Measurements from ENCODE around the gene KRTAP10-8. TPM values are rescaled to one million over a fixed set of nuclear protein-coding genes. Genes with fewer than 3 reads are reported as not detected.
"Not testable (repeated sequence)": the region's sequence is repeated elsewhere in the genome, so short reads cannot be mapped to it uniquely, and the experiment has no call there.

Gene KRTAP10-8
- total RNA-seq, 2 experiments from 2014 or later: not detected

- H3K27me3 Mint-ChIP-seq: peaks cover 4% of the 10 kb centered on the region
- H3K36me3 Mint-ChIP-seq (ENCODE audit: low read depth): no peaks in the 10 kb centered on the region
- ChIA-PET POLR2A (no interaction called here), CTCF (no interaction called here)
- ATAC-seq (no peak), DNase-seq (no peak)
- intact Hi-C loops (cut with DNase I, micrococcal nuclease): no loop called here
- H3K27ac Mint-ChIP-seq: no peak overlapping the region
- peaks cover 4% of the 10 kb centered on the region for H3K9me3 Mint-ChIP-seq (ENCODE audit: low read depth)
- H3K4me1 Mint-ChIP-seq: no peaks in the 10 kb centered on the region
- no peak overlapping the region for H3K4me3 Mint-ChIP-seq
Observed at GRCh38 chr21:44603109-44603875, 8.6 kb upstream of the KRTAP10-8 start.

GRCh38 chr21:44603911-44604310 lies 8.0 kb upstream of the KRTAP10-8 start:
- Mint-ChIP-seq H3K36me3 (ENCODE audit: low read depth) (no peaks in the 10 kb centered on the region), H3K4me3 (no peak overlapping the region), H3K4me1 (no peaks in the 10 kb centered on the region), H3K9me3 (ENCODE audit: low read depth) (peaks cover 2% of the 10 kb centered on the region), H3K27me3 (peaks cover 4% of the 10 kb centered on the region), H3K27ac (no peak overlapping the region)
- ATAC-seq (no peak), DNase-seq (no peak)
- CTCF ChIA-PET: no interaction called here
- intact Hi-C loops (cut with DNase I, micrococcal nuclease): no loop called here
- POLR2A ChIA-PET: no interaction called here

GRCh38 chr21:44606495-44606894 lies 5.4 kb upstream of the KRTAP10-8 start:
- no peak for ATAC-seq
- Mint-ChIP-seq H3K9me3 (ENCODE audit: low read depth) (peaks cover 17% of the 10 kb centered on the region), H3K4me3 (no peak overlapping the region), H3K27me3 (peaks cover 4% of the 10 kb centered on the region), H3K4me1 (no peaks in the 10 kb centered on the region), H3K27ac (no peak overlapping the region), H3K36me3 (ENCODE audit: low read depth) (peaks cover 8% of the 10 kb centered on the region)
- ChIA-PET POLR2A (no interaction called here), CTCF (interaction anchor here (0.8 kb wide), 1 partner anchor 186 kb away, joined by 3 read pairs; no protein-coding TSS in a partner anchor)
- DNase-seq: no peak
- intact Hi-C loops (cut with DNase I, micrococcal nuclease): no loop called here

GRCh38 chr21:44609193-44609592 lies 2.7 kb upstream of the KRTAP10-8 start:
- H3K27ac Mint-ChIP-seq: no peak overlapping the region
- no peak overlapping the region for H3K4me3 Mint-ChIP-seq
- H3K36me3 Mint-ChIP-seq (ENCODE audit: low read depth): peaks cover 8% of the 10 kb centered on the region
- CTCF ChIA-PET: interaction anchor here (0.9 to 1.0 kb wide), 2 partner anchors 10 to 14 kb away, joined by 3 read pairs; no protein-coding TSS in a partner anchor
- H3K4me1 Mint-ChIP-seq: no peaks in the 10 kb centered on the region
- POLR2A ChIA-PET: no interaction called here
- intact Hi-C loops (cut with DNase I, micrococcal nuclease): no loop called here
- ATAC-seq (no peak), DNase-seq (no peak)
- peaks cover 18% of the 10 kb centered on the region for H3K9me3 Mint-ChIP-seq (ENCODE audit: low read depth)
- peaks cover 4% of the 10 kb centered on the region for H3K27me3 Mint-ChIP-seq

GRCh38 chr21:44610157-44610843 lies 1.6 kb upstream of the KRTAP10-8 start:
- H3K36me3 Mint-ChIP-seq (ENCODE audit: low read depth); DNase-seq; H3K4me3 Mint-ChIP-seq; ATAC-seq; H3K27ac Mint-ChIP-seq; H3K4me1 Mint-ChIP-seq; H3K27me3 Mint-ChIP-seq; POLR2A ChIA-PET; intact Hi-C loops (cut with DNase I, micrococcal nuclease): not testable (repeated sequence)
- peaks cover 18% of the 10 kb centered on the region for H3K9me3 Mint-ChIP-seq (ENCODE audit: low read depth)
- CTCF ChIA-PET: interaction anchor here (0.5 to 0.9 kb wide), 2 partner anchors 16 to 36 kb away, joined by 3 read pairs; no protein-coding TSS in a partner anchor

- no peak overlapping the region for H3K4me3 Mint-ChIP-seq
- peaks cover 6% of the 10 kb centered on the region for H3K4me1 Mint-ChIP-seq
- ATAC-seq (no peak), DNase-seq (no peak)
- ChIA-PET CTCF (no interaction called here), POLR2A (no interaction called here)
- no peaks in the 10 kb centered on the region for H3K27me3 Mint-ChIP-seq
- H3K27ac Mint-ChIP-seq: no peak overlapping the region
- intact Hi-C loops (cut with DNase I, micrococcal nuclease): no loop called here
- H3K36me3 Mint-ChIP-seq (ENCODE audit: low read depth): peaks cover 8% of the 10 kb centered on the region
- H3K9me3 Mint-ChIP-seq (ENCODE audit: low read depth): peaks cover 18% of the 10 kb centered on the region
Observed at GRCh38 chr21:44611551-44611950, 328 bp upstream of the KRTAP10-8 start.

GRCh38 chr21:44612669-44613229 lies 870 bp downstream of the KRTAP10-8 start:
- no peak for ATAC-seq
- Mint-ChIP-seq H3K9me3 (ENCODE audit: low read depth) (peaks cover 18% of the 10 kb centered on the region), H3K4me3 (no peak overlapping the region), H3K27me3 (no peaks in the 10 kb centered on the region), H3K36me3 (ENCODE audit: low read depth) (peaks cover 8% of the 10 kb centered on the region), H3K4me1 (peaks cover 17% of the 10 kb centered on the region), H3K27ac (no peak overlapping the region)
- POLR2A ChIA-PET: no interaction called here
- no peak for DNase-seq
- CTCF ChIA-PET: no interaction called here
- intact Hi-C loops (cut with DNase I, micrococcal nuclease): no loop called here

GRCh38 chr21:44613386-44614155 lies 1.7 kb downstream of the KRTAP10-8 start:
- intact Hi-C loops (cut with DNase I, micrococcal nuclease): no loop called here
- POLR2A ChIA-PET: no interaction called here

GRCh38 chr21:44614161-44614631 lies 2.3 kb downstream of the KRTAP10-8 start:
- ChIA-PET CTCF (no interaction called here), POLR2A (no interaction called here)
- no peak for DNase-seq
- Mint-ChIP-seq H3K4me3 (no peak overlapping the region), H3K36me3 (ENCODE audit: low read depth) (peaks cover 13% of the 10 kb centered on the region), H3K27me3 (no peaks in the 10 kb centered on the region), H3K4me1 (peaks cover 32% of the 10 kb centered on the region), H3K27ac (no peak overlapping the region), H3K9me3 (ENCODE audit: low read depth) (peaks cover 19% of the 10 kb centered on the region)
- intact Hi-C loops (cut with DNase I, micrococcal nuclease): no loop called here
- ATAC-seq: no peak

More at GRCh38 chr21:44613386-44614155, 1.7 kb downstream of the KRTAP10-8 start:
- Mint-ChIP-seq H3K4me3 (no peak overlapping the region), H3K9me3 (ENCODE audit: low read depth) (peaks cover 21% of the 10 kb centered on the region), H3K27ac (no peak overlapping the region), H3K27me3 (no peaks in the 10 kb centered on the region), H3K4me1 (peaks cover 26% of the 10 kb centered on the region), H3K36me3 (ENCODE audit: low read depth) (peaks cover 8% of the 10 kb centered on the region)
- DNase-seq (no peak), ATAC-seq (no peak)
- CTCF ChIA-PET: no interaction called here

- H3K36me3 Mint-ChIP-seq (ENCODE audit: low read depth): peaks cover 18% of the 10 kb centered on the region
- intact Hi-C loops (cut with DNase I, micrococcal nuclease): loop anchor here (5.0 kb wide), 2 partner anchors 37 to 68 kb away; partner anchors contain the start of gene KRTAP12-4 (in 1 of the 2)
- peaks cover 39% of the 10 kb centered on the region for H3K4me1 Mint-ChIP-seq
- no peak overlapping the region for H3K4me3 Mint-ChIP-seq
- H3K27me3 Mint-ChIP-seq: no peaks in the 10 kb centered on the region
- POLR2A ChIA-PET: no interaction called here
- peaks cover 20% of the 10 kb centered on the region for H3K9me3 Mint-ChIP-seq (ENCODE audit: low read depth)
- CTCF ChIA-PET: no interaction called here
- ATAC-seq (no peak), DNase-seq (no peak)
- no peak overlapping the region for H3K27ac Mint-ChIP-seq
Observed at GRCh38 chr21:44614961-44615391, 3.1 kb downstream of the KRTAP10-8 start.

- CTCF ChIA-PET: no interaction called here
- Mint-ChIP-seq H3K9me3 (ENCODE audit: low read depth) (peaks cover 22% of the 10 kb centered on the region), H3K4me3 (no peak overlapping the region), H3K27me3 (no peaks in the 10 kb centered on the region), H3K4me1 (peaks cover 41% of the 10 kb centered on the region), H3K36me3 (ENCODE audit: low read depth) (peaks cover 20% of the 10 kb centered on the region), H3K27ac (no peak overlapping the region)
- DNase-seq: no peak
- POLR2A ChIA-PET: no interaction called here
- no peak for ATAC-seq
- intact Hi-C loops (cut with DNase I, micrococcal nuclease): loop anchor here (5.0 kb wide), 2 partner anchors 37 to 68 kb away; partner anchors contain the start of gene KRTAP12-4 (in 1 of the 2)
Observed at GRCh38 chr21:44615466-44615865, 3.6 kb downstream of the KRTAP10-8 start.

All from activated CD4-positive, alpha-beta T cell treated with anti-CD3 and anti-CD28 coated beads for 36 hours (primary cell).